IPS-NIHi11 (cell line): ENCODE results near the gene ASCC3.

ENCODE experiments used
- DNase-seq: peaks from one replicate; pipeline ENCODE4 v3.0.0; 2012; ENCODE audit warnings: mixed read lengths, low spot score

ASCC3 gene

DNA sequence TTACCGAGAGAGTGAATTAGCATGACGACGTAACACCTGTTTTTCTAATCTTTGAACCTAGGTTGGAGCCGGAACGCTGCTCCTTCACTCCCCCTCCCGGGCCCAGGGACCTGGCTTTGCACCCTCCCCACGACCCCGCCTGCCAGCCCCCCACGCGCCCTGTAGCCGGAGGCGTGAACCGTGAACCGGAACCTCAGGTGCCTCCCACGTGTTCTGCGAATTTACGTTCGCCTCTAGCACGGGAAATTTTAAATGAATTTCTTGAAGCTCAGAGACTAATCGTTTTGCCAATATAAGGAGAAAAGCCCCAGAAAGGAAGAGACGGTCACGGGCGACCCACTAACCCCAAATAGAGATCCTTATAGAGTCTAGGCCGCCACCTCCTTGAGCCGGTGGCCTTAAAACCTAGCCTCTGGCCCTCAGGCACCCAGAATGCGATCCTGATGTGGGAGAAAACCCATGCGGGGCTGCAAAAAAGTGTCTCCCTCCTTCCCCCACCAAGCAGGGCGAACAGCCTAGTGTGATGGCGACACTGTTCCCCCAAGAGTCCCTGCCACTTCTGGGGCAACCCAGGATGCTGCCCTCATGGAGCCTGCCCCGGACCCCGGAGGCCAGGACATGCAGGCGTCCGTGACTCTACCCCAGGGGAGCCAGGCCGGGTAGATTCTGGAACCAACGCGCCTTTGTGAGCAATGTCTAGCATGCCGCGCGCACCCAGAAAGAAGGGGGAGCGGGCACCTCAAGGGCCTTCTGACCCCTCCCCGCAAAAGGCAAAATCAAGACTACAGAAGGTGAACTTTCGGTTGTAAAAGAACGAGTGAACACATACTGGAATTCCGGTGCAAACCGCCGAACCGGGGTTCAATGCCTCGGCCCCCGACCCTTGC lies 413.8 kb downstream of the ASCC3 start:
- no peak for DNase-seq

DNA sequence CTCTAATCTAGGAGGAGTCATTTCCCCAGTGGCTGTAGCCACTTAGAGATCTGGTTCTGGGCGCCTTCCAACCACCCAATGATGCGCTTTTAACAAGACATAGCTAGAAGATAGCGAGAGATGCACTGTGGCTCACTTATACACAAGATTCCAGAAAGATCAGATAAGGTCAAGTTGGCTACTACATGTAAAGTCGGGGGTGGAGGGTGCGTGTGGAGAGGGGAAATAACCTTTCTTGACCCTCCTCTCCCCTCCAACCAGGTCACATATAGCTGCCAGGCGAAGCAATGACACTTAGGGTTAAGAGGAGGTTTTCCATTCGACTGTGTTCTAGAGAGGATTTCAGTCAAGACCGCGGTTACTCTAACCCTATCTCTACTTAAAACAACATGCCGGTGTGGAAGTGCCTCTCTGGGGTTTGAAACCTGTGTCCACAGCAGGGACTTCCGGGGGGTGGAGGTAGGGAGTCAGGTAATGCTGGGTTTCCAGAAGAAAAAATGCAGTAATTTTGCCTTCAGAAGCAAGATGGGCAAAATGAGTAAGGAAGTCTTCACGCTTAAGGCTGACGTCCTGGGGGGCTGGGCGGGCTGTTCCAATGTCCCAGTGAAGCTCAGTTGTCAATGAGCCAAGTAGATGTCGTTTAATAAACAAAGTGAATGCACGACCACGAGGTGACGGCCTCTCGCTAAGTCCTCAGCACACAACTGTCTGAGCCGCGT lies 414.6 kb downstream of the ASCC3 start:
- peak; percentile 38 for DNase-seq

DNA sequence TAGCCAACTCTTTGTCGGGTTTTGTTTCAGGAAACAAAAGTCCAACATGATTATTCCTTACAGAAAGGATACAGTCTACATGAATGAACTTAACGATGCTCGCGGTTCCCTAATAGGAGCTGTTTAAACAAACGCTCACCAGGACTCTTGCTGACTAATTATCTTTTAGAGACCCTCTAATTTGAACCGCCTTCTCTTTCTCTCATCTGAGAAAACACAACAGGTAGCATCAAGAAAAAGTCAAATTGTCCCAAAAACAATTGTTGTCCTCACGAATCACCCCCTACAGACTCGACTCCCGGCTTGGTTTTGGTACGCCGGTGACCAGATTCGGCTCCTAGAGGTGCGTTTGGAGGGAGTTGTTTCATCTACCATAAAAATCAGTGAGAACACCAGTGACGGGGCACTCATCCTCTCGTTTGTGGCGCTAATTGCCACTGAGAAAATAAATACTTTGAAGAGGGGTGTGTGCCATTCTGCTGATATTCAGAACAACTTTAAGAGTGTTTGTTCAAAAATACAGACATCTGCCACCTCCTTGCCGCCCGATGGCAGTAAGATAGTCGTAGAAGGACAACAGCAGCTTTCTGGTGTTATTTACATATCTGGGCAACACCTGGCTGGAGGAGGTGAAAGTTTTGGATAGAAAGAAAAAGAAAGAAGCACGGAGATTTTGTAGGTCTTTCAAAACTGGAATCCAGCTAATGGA lies 415.3 kb downstream of the ASCC3 start:
- DNase-seq: no peak

DNA sequence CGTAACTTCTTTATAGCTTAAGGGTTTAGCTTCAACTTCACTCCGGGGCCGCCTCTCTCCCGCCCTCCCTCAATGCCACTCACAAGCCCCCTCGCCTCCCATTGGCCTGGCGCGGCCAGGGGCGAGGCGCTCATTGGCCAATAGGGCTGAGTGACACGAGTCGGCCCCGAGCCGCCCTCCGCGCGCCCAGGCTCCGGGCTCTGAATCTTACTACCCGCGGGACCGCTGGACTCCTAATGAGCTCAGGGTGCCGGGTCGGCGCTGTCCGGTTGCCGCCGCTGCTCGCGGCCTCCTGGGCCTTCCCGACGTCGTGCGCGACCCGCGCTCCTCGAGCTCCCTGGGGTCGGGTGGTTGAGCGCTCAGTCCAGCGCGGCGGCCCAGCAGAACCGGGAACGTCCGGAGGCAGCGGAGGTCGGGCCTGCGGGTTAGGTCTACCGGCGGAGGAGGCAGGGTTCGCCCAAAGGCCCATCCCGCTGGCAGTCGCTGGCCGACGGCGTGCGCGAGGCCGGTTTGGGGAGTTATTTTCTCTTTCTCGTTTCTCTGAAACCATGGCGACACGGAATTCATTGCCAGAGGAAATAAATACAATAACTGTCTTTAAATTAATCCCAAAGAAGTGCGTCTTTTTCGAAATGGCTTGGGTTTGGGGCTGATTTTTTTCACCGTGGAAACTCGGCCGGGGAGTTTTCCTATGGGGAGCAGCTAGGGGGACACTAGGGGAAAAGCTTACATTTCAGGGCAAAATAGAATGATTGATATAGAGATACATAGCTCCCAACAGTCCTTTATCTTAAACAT lies 416.0 kb downstream of the ASCC3 start, which contains the start of gene SIM1:
SIM1 (minus strand) TSS at position 19 of the 798 bp plus-strand sequence. CDS start 1,453 bp downstream, outside the sequence.
- DNase-seq: peak; percentile 96

- DNase-seq: no peak
Measured at GRCh38 chr6:100464162-100464851, 416.8 kb downstream of the ASCC3 start.

DNA sequence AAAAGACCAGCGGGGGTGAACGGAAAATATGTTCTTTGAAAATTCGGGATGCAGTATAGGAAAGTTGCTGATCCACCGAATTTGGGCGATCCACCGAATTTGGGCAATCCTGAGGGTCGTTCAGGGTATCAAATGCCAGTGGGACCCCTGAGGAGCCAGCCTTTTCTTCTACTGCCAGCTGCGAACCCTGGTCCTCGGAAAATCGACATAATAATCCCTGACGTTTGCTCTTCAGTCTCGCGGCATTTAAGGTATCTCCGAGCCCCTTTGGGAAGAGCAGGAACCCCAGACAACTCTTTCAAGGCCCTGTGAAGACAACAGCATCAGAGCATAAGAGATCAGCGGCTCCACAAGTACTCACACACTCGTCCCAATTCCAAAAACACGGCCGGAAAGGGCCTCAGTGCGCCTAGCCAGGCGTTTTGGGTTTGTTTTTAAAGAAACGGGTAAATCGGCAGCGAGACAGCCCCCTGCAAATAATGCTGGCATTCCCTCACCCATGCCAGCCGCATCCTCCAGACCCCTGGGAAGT lies 417.4 kb downstream of the ASCC3 start:
- no peak for DNase-seq

- DNase-seq: no peak
Measured at GRCh38 chr6:100462706-100463629, 418.2 kb downstream of the ASCC3 start.

- no peak for DNase-seq
Measured at GRCh38 chr6:100461917-100462705, 419.0 kb downstream of the ASCC3 start.

DNA sequence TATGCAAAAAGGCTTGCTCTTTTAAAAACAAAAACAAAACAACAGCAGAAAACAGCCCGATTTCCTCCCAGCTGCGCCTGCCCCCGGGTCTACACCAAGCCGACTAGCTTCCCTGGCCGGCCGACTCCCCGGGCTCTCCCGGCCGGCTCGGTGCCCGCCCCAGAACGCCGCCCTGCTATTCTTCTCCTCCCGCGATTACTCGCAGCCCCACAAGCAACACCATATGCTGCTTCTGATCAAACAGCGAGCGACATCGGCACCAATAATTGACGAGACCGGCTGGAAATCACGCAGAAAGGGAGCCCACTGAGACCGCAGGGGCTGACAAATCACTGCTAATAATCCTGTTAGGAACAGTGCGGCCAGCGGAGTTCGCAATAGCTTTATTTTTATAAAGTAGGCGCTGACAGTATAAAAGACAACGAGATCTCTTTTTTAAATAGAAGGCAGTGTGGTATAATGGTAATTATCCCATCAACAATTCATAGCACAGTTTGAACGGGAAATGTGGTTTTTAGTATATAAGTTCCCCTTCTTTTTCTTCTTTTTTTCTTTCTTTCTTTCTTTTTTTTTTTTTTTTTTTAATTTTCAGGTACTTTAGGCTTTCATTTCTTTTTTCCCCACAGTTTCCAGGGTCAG lies 419.7 kb downstream of the ASCC3 start:
- no peak for DNase-seq

DNA sequence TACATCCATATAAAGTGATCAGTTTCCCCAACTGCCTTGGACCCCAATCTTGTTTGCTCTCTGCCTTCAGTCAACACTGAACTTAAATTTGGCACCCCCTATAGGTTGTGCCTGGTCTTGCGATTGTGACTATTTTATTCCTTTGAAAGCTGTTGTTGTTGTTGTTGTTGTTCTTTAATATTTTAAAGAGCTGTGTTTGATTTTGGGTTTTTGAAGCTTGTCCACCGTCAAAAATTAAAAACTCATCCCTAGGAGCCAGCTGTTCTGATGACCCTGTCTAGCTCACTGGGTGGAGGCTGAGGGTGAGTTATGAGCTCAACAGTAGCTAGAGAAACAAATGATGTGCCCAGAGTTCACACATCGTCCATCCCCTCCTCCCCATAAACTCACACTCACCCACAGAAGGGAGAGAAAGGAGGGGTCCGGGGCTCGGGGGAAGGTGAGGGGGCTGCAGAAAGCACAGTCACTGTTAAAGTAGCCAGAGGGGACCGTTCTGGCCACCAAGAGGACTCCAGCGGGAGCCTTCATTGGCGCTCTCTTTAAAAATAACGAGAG lies 420.4 kb downstream of the ASCC3 start:
- DNase-seq: no peak

GRCh38 chr6:100459592-100460184 lies 421.4 kb downstream of the ASCC3 start:
- DNase-seq: no peak

DNA sequence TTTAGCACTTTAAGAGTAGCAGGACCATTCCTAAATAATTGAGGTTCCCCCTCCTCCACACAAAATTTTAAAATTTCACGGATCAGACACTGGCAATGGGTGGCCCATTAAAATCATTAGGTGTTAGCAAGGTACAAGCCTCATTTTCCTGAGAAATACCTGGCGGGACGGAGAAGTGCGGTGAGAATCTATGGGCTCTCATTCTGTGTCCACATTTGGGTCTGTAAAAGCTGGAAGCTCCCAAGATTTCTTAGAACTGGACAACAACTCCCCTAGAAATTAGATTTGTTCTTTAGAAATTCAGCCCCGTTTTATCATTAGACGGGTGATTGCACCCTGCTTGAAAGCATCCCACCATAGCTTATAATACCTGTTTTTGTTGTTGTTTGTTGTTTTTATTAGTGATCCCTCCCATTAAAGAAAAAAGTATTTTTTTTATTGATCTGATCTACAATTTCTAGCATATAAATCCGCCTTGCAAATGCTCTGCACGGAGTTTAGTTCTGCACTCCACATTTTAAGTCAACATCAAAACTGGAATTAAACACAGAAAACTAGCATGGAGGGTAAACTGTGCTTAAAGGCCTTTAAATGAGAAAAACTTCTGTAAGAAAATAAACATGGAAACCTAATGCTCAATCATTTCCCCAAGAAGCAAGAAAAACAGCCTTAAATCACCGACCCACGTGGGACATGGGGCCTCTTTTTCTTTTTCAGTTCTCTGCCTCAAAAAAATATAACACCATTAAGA lies 422.1 kb downstream of the ASCC3 start:
- no peak for DNase-seq
